HepG2 (cell line): ENCODE results near the gene LSM2. TPM values are rescaled to one million over a fixed set of nuclear protein-coding genes. Genes with fewer than 3 reads are reported as not detected.
A peak's percentile ranks its signal among the peaks of the same experiment; 100 is the strongest.

Experiments
- AGO2 ChIP-seq: fragments of 200-400 bp; formaldehyde crosslinking; optimal IDR thresholded peaks from 2 replicates; pipeline ENCODE3; 2017; ENCODE audit warnings: mild to moderate bottlenecking, low read depth, low read length, moderate library complexity
- BRD4 ChIP-seq: sonication (generic); formaldehyde crosslinking; IDR thresholded peaks from 2 replicates; pipeline ENCODE4 v1.4.0; 2020; ENCODE audit warnings: missing genetic modification reagents
- CENPX ChIP-seq: sonication (generic); formaldehyde crosslinking; IDR thresholded peaks from 2 replicates; pipeline ENCODE4 v1.9.0; 2021; ENCODE audit warnings: mild to moderate bottlenecking, missing genetic modification reagents, moderate library complexity
- CERS6 ChIP-seq: sonication (generic); formaldehyde crosslinking; IDR thresholded peaks from 2 replicates; pipeline ENCODE4 v1.5.0; 2020; ENCODE audit warnings: missing genetic modification reagents
- DMAP1 ChIP-seq: IDR thresholded peaks from 2 replicates; pipeline ENCODE4 v1.6.1; 2016
- FOXJ3 ChIP-seq: sonication (generic); formaldehyde crosslinking; IDR thresholded peaks from 2 replicates; pipeline ENCODE4 v1.4.0; 2020; ENCODE audit warnings: missing genetic modification reagents, mild to moderate bottlenecking, borderline replicate concordance
- GPN1 ChIP-seq: sonication (generic); formaldehyde crosslinking; IDR thresholded peaks from 2 replicates; pipeline ENCODE4 v1.5.1; 2020; ENCODE audit warnings: missing genetic modification reagents, borderline replicate concordance
- HNRNPL ChIP-seq: fragments of 200-400 bp; formaldehyde crosslinking; IDR thresholded peaks from 2 replicates; pipeline ENCODE4 v1.6.1; 2017; ENCODE audit warnings: mild to moderate bottlenecking, low read depth, low read length
- MEIS1 ChIP-seq: sonication (generic); formaldehyde crosslinking; IDR thresholded peaks from 2 replicates; pipeline ENCODE4 v1.9.0; 2021; ENCODE audit warnings: mild to moderate bottlenecking, missing genetic modification reagents, moderate library complexity, borderline replicate concordance
- NAIF1 ChIP-seq: sonication (generic); formaldehyde crosslinking; IDR thresholded peaks from 2 replicates; pipeline ENCODE4 v1.5.0; 2020; ENCODE audit warnings: mild to moderate bottlenecking, missing genetic modification reagents, borderline replicate concordance
- POLR2A ChIP-seq, 2 experiments: IDR thresholded peaks; 2 replicates each; pipeline ENCODE4 v1.6.1; 2011; ENCODE audit warnings: low read depth in 2 of 2, low read length in 2 of 2, mild to moderate bottlenecking in 1 of 2, moderate library complexity in 1 of 2; ENCODE audit not compliant: insufficient read depth in 1 of 2
- RARG ChIP-seq: sonication (generic); formaldehyde crosslinking; IDR thresholded peaks from 2 replicates; pipeline ENCODE4 v1.4.0; 2020; ENCODE audit warnings: low read depth, mild to moderate bottlenecking, missing genetic modification reagents
- SNAPC2 ChIP-seq: sonication (generic); formaldehyde crosslinking; IDR thresholded peaks from 2 replicates; pipeline ENCODE4 v1.8.1; 2022; ENCODE audit warnings: mild to moderate bottlenecking, missing genetic modification reagents
- SRSF9 ChIP-seq: fragments of 200-400 bp; formaldehyde crosslinking; IDR thresholded peaks from 2 replicates; pipeline ENCODE4 v1.6.1; 2018; ENCODE audit warnings: borderline replicate concordance, mild to moderate bottlenecking, low read depth, low read length; ENCODE audit not compliant: insufficient read depth, poor library complexity, severe bottlenecking
- TRIM24 ChIP-seq: sonication (generic); formaldehyde crosslinking; IDR thresholded peaks from 2 replicates; pipeline ENCODE4 v1.8.0; 2022; ENCODE audit warnings: mild to moderate bottlenecking, missing genetic modification reagents
- ZBTB38 ChIP-seq: sonication (generic); formaldehyde crosslinking; IDR thresholded peaks from 2 replicates; pipeline ENCODE4 v1.5.1; 2020; ENCODE audit warnings: mild to moderate bottlenecking, missing genetic modification reagents
- ZKSCAN5 ChIP-seq: sonication (generic); formaldehyde crosslinking; IDR thresholded peaks from 2 replicates; pipeline ENCODE4 v1.5.1; 2020; ENCODE audit warnings: mild to moderate bottlenecking, missing genetic modification reagents
- ZNF205 ChIP-seq: IDR thresholded peaks from 2 replicates; pipeline ENCODE4 v1.6.1; 2018; ENCODE audit warnings: missing biosample characterization, missing genetic modification reagents
- ZNF232 ChIP-seq: sonication (generic); formaldehyde crosslinking; IDR thresholded peaks from 2 replicates; pipeline ENCODE4 v1.4.0; 2020; ENCODE audit warnings: missing genetic modification reagents, borderline replicate concordance
- ZNF441 ChIP-seq: sonication (generic); formaldehyde crosslinking; IDR thresholded peaks from 2 replicates; pipeline ENCODE4 v1.7.0; 2021; ENCODE audit warnings: missing genetic modification reagents, borderline replicate concordance
- ZNF574 ChIP-seq: sonication (generic); formaldehyde crosslinking; IDR thresholded peaks from 2 replicates; pipeline ENCODE4 v1.4.0; 2020; ENCODE audit warnings: missing genetic modification reagents
- ZNF670 ChIP-seq: sonication (generic); formaldehyde crosslinking; IDR thresholded peaks from 2 replicates; pipeline ENCODE4 v1.8.0; 2022; ENCODE audit warnings: mild to moderate bottlenecking, missing genetic modification reagents, borderline replicate concordance
- polyA plus RNA-seq, 8 experiments: library from polyadenylated mRNA; depleted of rRNA in 3 of 8; stranded (reverse) in 7 of 8; unstranded in 1 of 8; fragments of >200 nt; fragmentation: Illumina TruSeq in 4 of 8; extraction: Trizol in 4 of 8; gene quantifications; 2 replicates each; pipeline versions ENCODE4 v1.2.1 to v1.2.3, GENCODE V29; 2011 to 2016; ENCODE audit warnings: low read depth in 4 of 8, missing spikeins in 1 of 8, mixed read lengths in 1 of 8; ENCODE audit not compliant: insufficient read depth in 1 of 8
- total RNA-seq, 5 experiments: library from RNA; depleted of rRNA; stranded (reverse); fragments of >200 nt; fragmentation: Illumina TruSeq; extraction: Trizol; gene quantifications; 2 replicates each; pipeline ENCODE4 v1.2.3, GENCODE V29; 2016; ENCODE audit warnings: low read depth in 1 of 5
- TF ChIP-seq, protein P1 (sequence below): sonication (generic); formaldehyde crosslinking; conservative IDR thresholded peaks from 2 replicates; pipeline ENCODE4 v1.5.0; 2020; ENCODE audit warnings: missing genetic modification reagents
- TF ChIP-seq, protein P2 (sequence below): IDR thresholded peaks from 2 replicates; pipeline ENCODE4 v1.6.1; 2016; ENCODE audit warnings: mild to moderate bottlenecking, missing biosample characterization, missing genetic modification reagents
- TF ChIP-seq, protein P3 (sequence below): sonication (generic); formaldehyde crosslinking; IDR thresholded peaks from 2 replicates; pipeline ENCODE4 v1.4.0; 2020; ENCODE audit warnings: missing genetic modification reagents

LSM2 gene
- total and polyA plus RNA-seq, 2 of the 13 experiments (the other 11 are each of a cell fraction or from before 2014, with no cell fraction given), result 69.4 to 90.5 TPM

DNA sequence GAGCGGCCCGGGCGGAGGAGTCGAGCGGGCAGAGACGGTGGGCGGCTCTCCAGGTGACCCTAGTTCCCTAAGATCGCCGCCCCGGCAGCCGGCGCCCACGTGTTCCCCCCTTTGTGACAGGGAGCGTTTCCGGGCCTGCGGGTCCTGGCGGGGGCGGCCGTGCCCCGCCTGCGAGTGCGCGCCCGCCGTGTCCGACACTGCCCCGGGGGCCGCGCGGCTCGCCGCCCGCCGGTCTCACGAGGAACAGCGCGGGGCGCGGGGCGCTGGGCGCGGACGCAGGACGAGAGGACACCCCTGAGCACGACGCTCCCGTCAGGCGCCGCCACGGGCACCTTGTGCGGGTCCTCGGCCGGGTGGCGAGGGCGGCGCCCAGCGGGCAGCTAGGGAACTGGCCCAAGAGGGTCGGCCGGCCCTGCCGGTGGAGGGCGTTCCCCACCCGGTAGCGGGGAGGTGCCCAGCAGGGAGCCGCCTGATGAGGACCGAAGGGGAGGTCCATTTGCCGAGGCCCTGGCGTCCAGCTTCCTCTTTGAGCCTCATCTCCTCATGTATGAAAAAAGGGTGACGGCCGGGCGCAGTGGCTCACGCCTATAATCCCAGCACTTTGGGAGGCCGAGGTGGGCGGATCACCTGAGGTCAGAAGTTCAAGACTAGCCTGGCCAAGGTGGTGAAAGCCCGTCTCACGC is 11.0 kb downstream of the LSM2 start, which contains the start of gene VARS1 (continued):
- TF ChIP-seq, protein P1, sequence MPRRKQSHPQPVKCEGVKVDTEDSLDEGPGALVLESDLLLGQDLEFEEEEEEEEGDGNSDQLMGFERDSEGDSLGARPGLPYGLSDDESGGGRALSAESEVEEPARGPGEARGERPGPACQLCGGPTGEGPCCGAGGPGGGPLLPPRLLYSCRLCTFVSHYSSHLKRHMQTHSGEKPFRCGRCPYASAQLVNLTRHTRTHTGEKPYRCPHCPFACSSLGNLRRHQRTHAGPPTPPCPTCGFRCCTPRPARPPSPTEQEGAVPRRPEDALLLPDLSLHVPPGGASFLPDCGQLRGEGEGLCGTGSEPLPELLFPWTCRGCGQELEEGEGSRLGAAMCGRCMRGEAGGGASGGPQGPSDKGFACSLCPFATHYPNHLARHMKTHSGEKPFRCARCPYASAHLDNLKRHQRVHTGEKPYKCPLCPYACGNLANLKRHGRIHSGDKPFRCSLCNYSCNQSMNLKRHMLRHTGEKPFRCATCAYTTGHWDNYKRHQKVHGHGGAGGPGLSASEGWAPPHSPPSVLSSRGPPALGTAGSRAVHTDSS (CRISPR knock-in tag), result no peak
- peak; percentile 52; the same call in 1 of the 2 replicates for TF ChIP-seq ZNF441 (CRISPR knock-in tag)
- TF ChIP-seq MEIS1 (CRISPR knock-in tag), result peak; percentile 89
- TF ChIP-seq ZNF574, result peak; percentile 81
- TF ChIP-seq, protein P2, sequence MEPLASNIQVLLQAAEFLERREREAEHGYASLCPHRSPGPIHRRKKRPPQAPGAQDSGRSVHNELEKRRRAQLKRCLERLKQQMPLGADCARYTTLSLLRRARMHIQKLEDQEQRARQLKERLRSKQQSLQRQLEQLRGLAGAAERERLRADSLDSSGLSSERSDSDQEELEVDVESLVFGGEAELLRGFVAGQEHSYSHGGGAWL (CRISPR knock-in tag), result peak; percentile 98; the same call in 1 of the 2 replicates
- peak; percentile 13; the same call in 1 of the 2 replicates for TF ChIP-seq ZNF232
- no peak for TF ChIP-seq CERS6 (CRISPR knock-in tag)
- TF ChIP-seq ZNF670 (CRISPR knock-in tag), result no peak
- no peak; the same call in 1 of the 2 replicates for TF ChIP-seq FOXJ3 (CRISPR knock-in tag)
- no peak for TF ChIP-seq NAIF1 (CRISPR knock-in tag)
- TF ChIP-seq SRSF9, result no peak
- peak; percentile 96 for TF ChIP-seq DMAP1 (CRISPR knock-in tag)
- TF ChIP-seq SNAPC2 (CRISPR knock-in tag), result no peak
- TF ChIP-seq CENPX (CRISPR knock-in tag), result no peak
- TF ChIP-seq AGO2, result peak; percentile 66
- TF ChIP-seq RARG, result peak; percentile 78; the same call in 1 of the 2 replicates
- no peak for TF ChIP-seq TRIM24 (CRISPR knock-in tag)
- TF ChIP-seq, protein P3, sequence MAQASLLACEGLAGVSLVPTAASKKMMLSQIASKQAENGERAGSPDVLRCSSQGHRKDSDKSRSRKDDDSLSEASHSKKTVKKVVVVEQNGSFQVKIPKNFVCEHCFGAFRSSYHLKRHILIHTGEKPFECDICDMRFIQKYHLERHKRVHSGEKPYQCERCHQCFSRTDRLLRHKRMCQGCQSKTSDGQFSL (CRISPR knock-in tag), result 0 out of 2 replicates have a peak, but pooled peaks have one; percentile 43
- no peak; the same call in 1 of the 2 replicates for TF ChIP-seq GPN1 (CRISPR knock-in tag)
- TF ChIP-seq ZBTB38 (CRISPR knock-in tag), result peak; percentile 90
- no peak; the same call in 1 of the 2 replicates for TF ChIP-seq BRD4
- no peak for TF ChIP-seq HNRNPL
- TF ChIP-seq ZKSCAN5 (CRISPR knock-in tag), result no peak
- TF ChIP-seq POLR2A (IDR thresholded peaks at IDR 0.05; ENCODE audit: insufficient read depth in 1 of 2, low read depth in 2 of 2, low read length in 2 of 2), result peak in 1 of 2 experiments; percentile 46; a peak in 1 of 4 replicates
- TF ChIP-seq ZNF205 (CRISPR knock-in tag), result peak; percentile 17
